SK-N-SH (cell line): ENCODE data around the gene COQ10B. TPM values are rescaled to one million over a fixed set of nuclear protein-coding genes. Genes with fewer than 3 reads are reported as not detected.
A peak's percentile ranks its signal among the peaks of the same experiment; 100 is the strongest.

Source experiments
- CTCF ChIA-PET: fragments of 300-600, 350-600 bp; formaldehyde crosslinking; extraction: SDS; loops from one replicate; lab custom pipeline; 2021; lab: Yijun Ruan, JAX
- POLR2A ChIA-PET: fragments of 350-600 bp; sonication (Branson Sonifier 250); formaldehyde crosslinking; extraction: SDS; loops from one replicate; lab custom pipeline; 2020; ENCODE audit warnings: antibody characterized with exemption, inconsistent platforms; lab: Yijun Ruan, JAX
- DNase-seq: peaks from one replicate; pipeline ENCODE4 v3.0.0; 2012
- H2AFZ ChIP-seq: fragments of 200-600 bp; sonication (generic); 2 replicates; pipeline ENCODE4 v1.8.1; 2016; ENCODE audit warnings: antibody characterized with exemption, mild to moderate bottlenecking, low read depth
- H3F3A ChIP-seq: fragments of 200-600 bp; sonication (generic); replicated peaks from 2 replicates; pipeline ENCODE3; 2016; ENCODE audit warnings: antibody characterized with exemption, mild to moderate bottlenecking; ENCODE audit not compliant: insufficient read depth
- H3K27ac ChIP-seq, 2 experiments: fragments of 200-500 bp in 1 of 2; fragments of 200-600 bp in 1 of 2; sonication (Bioruptor generic) in 1 of 2; sonication (generic), shearing (Covaris generic) in 1 of 2; 2 replicates each; pipeline versions ENCODE4 v1.5.1 to v1.6.1; 2014 to 2016; ENCODE audit warnings: low read depth in 2 of 2, inconsistent platforms in 1 of 2, low read length in 1 of 2, mild to moderate bottlenecking in 1 of 2, mixed read lengths in 1 of 2
- H3K27me3 ChIP-seq: fragments of 200-600 bp; sonication (generic), shearing (Covaris generic); 2 replicates; pipeline ENCODE4 v1.6.1; 2016; ENCODE audit warnings: mixed run types; ENCODE audit not compliant: insufficient read depth
- H3K36me3 ChIP-seq, 2 experiments: fragments of 200-500 bp in 1 of 2; fragments of 200-600 bp in 1 of 2; sonication (Bioruptor generic) in 1 of 2; sonication (generic) in 1 of 2; replicated peaks in 1 of 2; 2 replicates each; pipeline versions ENCODE3 to v1.5.1; 2014 to 2016; ENCODE audit warnings: low read length in 1 of 2, mild to moderate bottlenecking in 1 of 2; ENCODE audit not compliant: insufficient read depth in 2 of 2, control insufficient read depth in 1 of 2
- H3K4me1 ChIP-seq, 2 experiments: fragments of 200-500 bp in 1 of 2; fragments of 200-600 bp in 1 of 2; sonication (Bioruptor generic) in 1 of 2; sonication (generic), shearing (Covaris generic) in 1 of 2; 2 replicates each; pipeline versions ENCODE4 v1.5.1 to v1.6.1; 2014 to 2016; ENCODE audit warnings: low read depth in 1 of 2, low read length in 1 of 2, mixed run types in 1 of 2; ENCODE audit not compliant: insufficient read depth in 2 of 2, control insufficient read depth in 1 of 2
- H3K4me2 ChIP-seq: fragments of 200-600 bp; sonication (generic), shearing (Covaris generic); 2 replicates; pipeline ENCODE4 v1.6.1; 2017; ENCODE audit warnings: mixed run types
- H3K4me3 ChIP-seq, 2 experiments: fragments of 200-500 bp in 1 of 2; fragments of 200-600 bp in 1 of 2; sonication (Bioruptor generic) in 1 of 2; sonication (generic), shearing (Covaris generic) in 1 of 2; 2 replicates each; pipeline versions ENCODE4 v1.5.1 to v1.8.1; 2014 to 2016; ENCODE audit warnings: low read depth in 2 of 2, inconsistent platforms in 1 of 2, low read length in 1 of 2, mild to moderate bottlenecking in 1 of 2, mixed read lengths in 1 of 2, moderate library complexity in 1 of 2
- H3K79me2 ChIP-seq: fragments of 200-600 bp; sonication (generic); 2 replicates; pipeline ENCODE4 v1.8.1; 2017; ENCODE audit warnings: mild to moderate bottlenecking; ENCODE audit not compliant: insufficient read depth
- H3K9ac ChIP-seq: fragments of 200-600 bp; sonication (generic); 2 replicates; pipeline ENCODE4 v1.6.1; 2017; ENCODE audit warnings: mixed run types
- H3K9me2 ChIP-seq: fragments of 200-600 bp; sonication (generic); 2 replicates; pipeline ENCODE4 v1.6.1; 2017; ENCODE audit warnings: mixed run types
- H3K9me3 ChIP-seq: fragments of 200-600 bp; sonication (generic); 2 replicates; pipeline ENCODE4 v1.6.1; 2017; ENCODE audit warnings: mixed run types, mild to moderate bottlenecking, moderate library complexity
- H4K20me1 ChIP-seq: fragments of 200-600 bp; sonication (generic); 2 replicates; pipeline ENCODE4 v1.6.1; 2017; ENCODE audit warnings: mild to moderate bottlenecking, mixed run types; ENCODE audit not compliant: insufficient read depth
- CHD2 ChIP-seq: fragments of 150-350 bp; IDR thresholded peaks from 2 replicates; pipeline ENCODE4 v1.6.1; 2018; ENCODE audit warnings: low read length; ENCODE audit not compliant: partially characterized antibody
- CTCF ChIP-seq: fragments of 200-600 bp; sonication (generic); IDR thresholded peaks from 2 replicates; pipeline ENCODE4 v1.6.1; 2017; ENCODE audit warnings: antibody characterized with exemption, mild to moderate bottlenecking, moderate library complexity
- ELF1 ChIP-seq: IDR thresholded peaks from 2 replicates; pipeline ENCODE4 v1.4.0; 2012
- EP300 ChIP-seq, 2 experiments: IDR thresholded peaks; 2 replicates each; pipeline versions ENCODE4 v1.4.0 to v1.6.1; 2012; ENCODE audit warnings: borderline replicate concordance in 1 of 2, low read depth in 1 of 2, low read length in 1 of 2
- EZH2phosphoT487 ChIP-seq: fragments of 200-600 bp; sonication (generic); IDR thresholded peaks from 2 replicates; pipeline ENCODE4 v1.6.1; 2017; ENCODE audit warnings: low read depth, mixed run types, mild to moderate bottlenecking, antibody characterized with exemption, moderate library complexity, borderline replicate concordance
- FOSL2 ChIP-seq: IDR thresholded peaks from 2 replicates; pipeline ENCODE4 v1.4.0; 2012; ENCODE audit warnings: low read depth, mild to moderate bottlenecking, moderate library complexity, borderline replicate concordance
- GABPA ChIP-seq: IDR thresholded peaks from 2 replicates; pipeline ENCODE4 v1.4.0; 2012; ENCODE audit warnings: low read depth, mild to moderate bottlenecking
- IRF3 ChIP-seq: fragments of 150-350 bp; IDR thresholded peaks from 2 replicates; pipeline ENCODE4 v1.6.1; 2016; ENCODE audit warnings: mild to moderate bottlenecking, low read depth, low read length
- MAX ChIP-seq: IDR thresholded peaks from 2 replicates; pipeline ENCODE4 v1.4.0; 2012; ENCODE audit warnings: low read depth
- MXI1 ChIP-seq: IDR thresholded peaks from 2 replicates; pipeline ENCODE4 v1.6.1; 2012; ENCODE audit warnings: mild to moderate bottlenecking, low read depth, low read length, improper control_type of control experiment
- POLR2AphosphoS5 ChIP-seq: IDR thresholded peaks from 2 replicates; pipeline ENCODE4 v1.6.1; 2012; ENCODE audit warnings: low read depth, low read length
- SMC3 ChIP-seq: IDR thresholded peaks from 2 replicates; pipeline ENCODE4 v1.6.1; 2012; ENCODE audit warnings: low read depth, low read length, improper control_type of control experiment
- TAF1 ChIP-seq: IDR thresholded peaks from 2 replicates; pipeline ENCODE4 v1.6.1; 2012; ENCODE audit warnings: low read depth, mild to moderate bottlenecking, low read length, moderate library complexity, borderline replicate concordance
- TCF12 ChIP-seq: IDR thresholded peaks from 2 replicates; pipeline ENCODE4 v1.4.0; 2012
- WGBS: methylation state at CpG from one replicate; pipeline ENCODE4 v1.1.6; 2017; ENCODE audit warnings: low lambda C conversion rate; 5-methylcytosine and 5-hydroxymethylcytosine counted together
- polyA plus RNA-seq, 3 experiments: library from polyadenylated mRNA; depleted of rRNA; stranded (reverse); fragments of >200 nt; gene quantifications; 2 replicates each; pipeline ENCODE4 v1.2.3, GENCODE V29; 2012
- TF ChIP-seq, protein P1 (sequence below): IDR thresholded peaks from 2 replicates; pipeline ENCODE4 v1.6.1; 2012; ENCODE audit warnings: mild to moderate bottlenecking, low read depth, low read length, moderate library complexity

Gene COQ10B
- polyA plus RNA-seq, 1 of the 3 experiments (the other 2 are of a cell fraction), result 3.6 TPM

DNA sequence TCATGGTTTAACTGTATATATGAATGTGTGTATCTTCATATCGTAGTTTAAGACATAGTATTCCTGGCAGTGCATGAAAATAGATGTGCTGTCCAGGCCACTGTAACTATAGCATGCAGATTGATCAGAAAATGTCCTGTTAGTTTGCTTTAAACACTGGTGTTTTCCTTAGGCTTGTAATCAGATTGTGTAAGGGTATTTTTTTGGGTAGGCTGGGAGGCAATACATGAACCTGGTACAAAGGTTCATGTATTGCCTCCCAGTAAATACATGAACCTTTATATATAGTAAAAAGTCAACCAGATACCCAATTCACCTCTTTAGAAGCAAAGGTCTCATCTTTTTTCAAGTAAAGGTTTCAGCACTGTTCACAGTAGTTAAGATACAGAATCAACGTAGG lies 1.6 kb downstream of the COQ10B start (continued):
- TF ChIP-seq CTCF (no peak), ELF1 (no peak), POLR2AphosphoS5 (no peak), EZH2phosphoT487 (no peak), CHD2 (no peak), IRF3 (no peak), MAX (no peak), GABPA (no peak)

DNA sequence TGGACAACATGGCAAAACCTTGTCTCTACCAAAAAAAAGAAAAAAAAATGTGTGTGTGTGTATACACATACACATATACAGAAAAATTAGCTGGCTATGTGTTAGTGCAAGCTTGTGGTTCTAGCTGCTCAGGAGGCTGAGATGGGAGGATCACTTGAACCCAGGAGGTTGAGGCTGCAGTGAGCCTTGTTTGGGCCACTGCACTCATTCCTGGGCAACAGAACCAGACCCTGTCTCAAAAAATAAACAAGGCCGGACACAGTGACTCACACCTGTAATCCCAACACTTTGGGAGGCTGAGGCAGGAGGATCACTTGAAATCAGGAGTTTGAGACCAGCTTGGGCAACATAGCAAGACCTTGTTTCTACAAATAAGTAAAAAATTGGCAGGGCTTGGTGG lies 2.1 kb downstream of the COQ10B start:
- CTCF ChIA-PET, result interaction anchor here (1.5 kb wide), 1 partner anchor 9 kb away, joined by 5 read pairs; no protein-coding TSS in a partner anchor
- peaks cover 56% of the 10 kb centered on the region for H4K20me1 ChIP-seq
- WGBS, result 88% methylated on average over 1 of the region's 1 CpG

More for the DNA sequence above, 2.1 kb downstream of the COQ10B start:
- H3K9me3 ChIP-seq, result no peaks in the 10 kb centered on the region
- peaks cover 69% of the 10 kb centered on the region for H3K79me2 ChIP-seq
- no peak overlapping the region for H3K9ac ChIP-seq
- no peaks in the 10 kb centered on the region for H3K27me3 ChIP-seq
- POLR2A ChIA-PET, result interaction anchor here (0.6 to 1.8 kb wide), 3 partner anchors 14 to 61 kb away, joined by 3 to 8 read pairs (median 5); partner anchors contain the start of genes HSPD1, HSPE1 and MOB4
- peak overlapping the region; percentile 69; the same call in 1 of the 2 replicates for H3K4me2 ChIP-seq
- peaks cover 11% of the 10 kb centered on the region for H3F3A ChIP-seq
- H3K4me1 ChIP-seq, result no peaks in the 10 kb centered on the region; a peak in 2 of 4 replicates
- no peak for DNase-seq
- H3K36me3 ChIP-seq, result peaks cover 6 to 12% of the 10 kb centered on the region in 2 experiments
- no peak overlapping the region for H3K4me3 ChIP-seq
- no peak for TF ChIP-seq TAF1
- TF ChIP-seq, protein P1, sequence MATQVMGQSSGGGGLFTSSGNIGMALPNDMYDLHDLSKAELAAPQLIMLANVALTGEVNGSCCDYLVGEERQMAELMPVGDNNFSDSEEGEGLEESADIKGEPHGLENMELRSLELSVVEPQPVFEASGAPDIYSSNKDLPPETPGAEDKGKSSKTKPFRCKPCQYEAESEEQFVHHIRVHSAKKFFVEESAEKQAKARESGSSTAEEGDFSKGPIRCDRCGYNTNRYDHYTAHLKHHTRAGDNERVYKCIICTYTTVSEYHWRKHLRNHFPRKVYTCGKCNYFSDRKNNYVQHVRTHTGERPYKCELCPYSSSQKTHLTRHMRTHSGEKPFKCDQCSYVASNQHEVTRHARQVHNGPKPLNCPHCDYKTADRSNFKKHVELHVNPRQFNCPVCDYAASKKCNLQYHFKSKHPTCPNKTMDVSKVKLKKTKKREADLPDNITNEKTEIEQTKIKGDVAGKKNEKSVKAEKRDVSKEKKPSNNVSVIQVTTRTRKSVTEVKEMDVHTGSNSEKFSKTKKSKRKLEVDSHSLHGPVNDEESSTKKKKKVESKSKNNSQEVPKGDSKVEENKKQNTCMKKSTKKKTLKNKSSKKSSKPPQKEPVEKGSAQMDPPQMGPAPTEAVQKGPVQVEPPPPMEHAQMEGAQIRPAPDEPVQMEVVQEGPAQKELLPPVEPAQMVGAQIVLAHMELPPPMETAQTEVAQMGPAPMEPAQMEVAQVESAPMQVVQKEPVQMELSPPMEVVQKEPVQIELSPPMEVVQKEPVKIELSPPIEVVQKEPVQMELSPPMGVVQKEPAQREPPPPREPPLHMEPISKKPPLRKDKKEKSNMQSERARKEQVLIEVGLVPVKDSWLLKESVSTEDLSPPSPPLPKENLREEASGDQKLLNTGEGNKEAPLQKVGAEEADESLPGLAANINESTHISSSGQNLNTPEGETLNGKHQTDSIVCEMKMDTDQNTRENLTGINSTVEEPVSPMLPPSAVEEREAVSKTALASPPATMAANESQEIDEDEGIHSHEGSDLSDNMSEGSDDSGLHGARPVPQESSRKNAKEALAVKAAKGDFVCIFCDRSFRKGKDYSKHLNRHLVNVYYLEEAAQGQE, result no peak
- TF ChIP-seq SMC3, result no peak
- no peak for TF ChIP-seq CTCF
- no peak for TF ChIP-seq EP300 (IDR thresholded peaks at IDR 0.05; ENCODE audit: borderline replicate concordance in 1 of 2, low read depth in 1 of 2, low read length in 1 of 2)
- no peak for TF ChIP-seq POLR2AphosphoS5
- TF ChIP-seq MXI1, result no peak
- TF ChIP-seq FOSL2, result no peak
- no peak for TF ChIP-seq TCF12
- no peak for TF ChIP-seq GABPA
- no peak for TF ChIP-seq CHD2
- no peaks in the 10 kb centered on the region for H3K9me2 ChIP-seq
- H2AFZ ChIP-seq, result no peak overlapping the region
- H3K27ac ChIP-seq, result no peak overlapping the region
